ENCODE data around the gene POLL.
"Not testable (repeated sequence)": the region's sequence is repeated elsewhere in the genome, so short reads cannot be mapped to it uniquely, and the experiment has no call there.

Gene POLL

DNA sequence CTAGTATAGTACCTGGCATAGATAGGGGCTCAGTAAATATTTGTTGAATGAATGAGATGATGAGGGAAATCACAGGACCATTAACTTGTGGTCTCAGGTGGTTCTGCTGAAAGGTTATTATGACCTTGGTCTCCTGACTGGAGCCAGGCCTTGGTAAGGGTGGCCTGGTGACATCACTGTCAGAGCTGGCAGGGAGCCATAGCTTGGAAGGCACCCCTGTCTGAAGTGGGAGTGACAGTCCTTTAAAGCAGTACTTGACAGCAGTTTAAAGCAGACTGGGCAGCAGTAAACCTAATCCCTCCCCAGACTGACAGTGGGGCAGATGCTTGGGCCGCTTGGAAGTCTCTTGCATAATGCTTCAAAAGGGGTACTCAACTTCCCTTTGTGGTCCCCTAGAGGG is 13.5 kb upstream of the POLL start:
- H3K4me2 ChIP-seq (ENCODE audit: low read length) = no peak overlapping the region
- no peak overlapping the region for H3K4me3 ChIP-seq (ENCODE audit: low read length)
- no peak overlapping the region for H3K27ac ChIP-seq (ENCODE audit: low read depth, low read length)
- H3K36me3 ChIP-seq (ENCODE audit: control insufficient read depth, low read length) = no peaks in the 10 kb centered on the region
- no peaks in the 10 kb centered on the region for H3K79me2 ChIP-seq (ENCODE audit: control insufficient read depth, low read length)
- no peaks in the 10 kb centered on the region for H3K4me1 ChIP-seq (ENCODE audit: control insufficient read depth, low read length)
- H3F3A ChIP-seq (ENCODE audit: control insufficient read depth, insufficient read depth) = peaks cover 9% of the 10 kb centered on the region
- H3K27me3 ChIP-seq (ENCODE audit: control insufficient read depth, low read length) = no peaks in the 10 kb centered on the region
- TF ChIP-seq EZH2phosphoT487 (IDR thresholded peaks at IDR 0.05; ENCODE audit: borderline replicate concordance, low read length) (no peak), CTCF (IDR thresholded peaks at IDR 0.05; ENCODE audit: low read depth, low read length, poor library complexity, severe bottlenecking) (no peak)
- no peaks in the 10 kb centered on the region for H3K9me2 ChIP-seq (replicated peaks; ENCODE audit: control insufficient read depth, low read length)
- H3K9me3 ChIP-seq (ENCODE audit: control insufficient read depth, insufficient read depth, low read length) = no peaks in the 10 kb centered on the region
- no peaks in the 10 kb centered on the region for H4K20me1 ChIP-seq (ENCODE audit: control insufficient read depth, insufficient read depth, low read depth, low read length)

- Histone ChIP-seq H3K4me3 (ENCODE audit: low read length) (no peak overlapping the region), H3K4me1 (ENCODE audit: control insufficient read depth, low read length) (peaks cover 18% of the 10 kb centered on the region), H3K9me3 (ENCODE audit: control insufficient read depth, insufficient read depth, low read length) (no peaks in the 10 kb centered on the region), H3K27ac (ENCODE audit: low read depth, low read length) (no peak overlapping the region), H3K36me3 (ENCODE audit: control insufficient read depth, low read length) (no peaks in the 10 kb centered on the region), H3F3A (ENCODE audit: control insufficient read depth, insufficient read depth) (no peaks in the 10 kb centered on the region), H4K20me1 (ENCODE audit: control insufficient read depth, insufficient read depth, low read depth, low read length) (no peaks in the 10 kb centered on the region), H3K79me2 (ENCODE audit: control insufficient read depth, low read length) (no peaks in the 10 kb centered on the region), H3K4me2 (ENCODE audit: low read length) (no peak overlapping the region), H3K27me3 (ENCODE audit: control insufficient read depth, low read length) (no peaks in the 10 kb centered on the region), H3K9me2 (replicated peaks; ENCODE audit: control insufficient read depth, low read length) (no peaks in the 10 kb centered on the region)
- no peak for TF ChIP-seq CTCF (IDR thresholded peaks at IDR 0.05; ENCODE audit: low read depth, low read length, poor library complexity, severe bottlenecking)
- no peak for TF ChIP-seq EZH2phosphoT487 (IDR thresholded peaks at IDR 0.05; ENCODE audit: borderline replicate concordance, low read length)
Measured at GRCh38 chr10:101597091-101597900, 9.2 kb upstream of the POLL start.

- Histone ChIP-seq H3K4me3 (ENCODE audit: low read length) (no peak overlapping the region), H3K9me3 (ENCODE audit: control insufficient read depth, insufficient read depth, low read length) (no peaks in the 10 kb centered on the region), H3F3A (ENCODE audit: control insufficient read depth, insufficient read depth) (no peaks in the 10 kb centered on the region), H3K4me2 (ENCODE audit: low read length) (no peak overlapping the region), H4K20me1 (ENCODE audit: control insufficient read depth, insufficient read depth, low read depth, low read length) (no peaks in the 10 kb centered on the region), H3K27me3 (ENCODE audit: control insufficient read depth, low read length) (no peaks in the 10 kb centered on the region), H3K79me2 (ENCODE audit: control insufficient read depth, low read length) (no peaks in the 10 kb centered on the region), H3K36me3 (ENCODE audit: control insufficient read depth, low read length) (no peaks in the 10 kb centered on the region), H3K27ac (ENCODE audit: low read depth, low read length) (no peak overlapping the region), H3K4me1 (ENCODE audit: control insufficient read depth, low read length) (peaks cover 18% of the 10 kb centered on the region), H3K9me2 (replicated peaks; ENCODE audit: control insufficient read depth, low read length) (no peaks in the 10 kb centered on the region)
- TF ChIP-seq CTCF (IDR thresholded peaks at IDR 0.05; ENCODE audit: low read depth, low read length, poor library complexity, severe bottlenecking) = no peak
- TF ChIP-seq EZH2phosphoT487 (IDR thresholded peaks at IDR 0.05; ENCODE audit: borderline replicate concordance, low read length) = no peak
Measured at GRCh38 chr10:101595591-101596433, 7.8 kb upstream of the POLL start.

- not testable (repeated sequence) for H3K9me3 ChIP-seq (ENCODE audit: control insufficient read depth, insufficient read depth, low read length); H3K79me2 ChIP-seq (ENCODE audit: control insufficient read depth, low read length); H4K20me1 ChIP-seq (ENCODE audit: control insufficient read depth, insufficient read depth, low read depth, low read length); H3K9me2 ChIP-seq (replicated peaks; ENCODE audit: control insufficient read depth, low read length); H3K36me3 ChIP-seq (ENCODE audit: control insufficient read depth, low read length); H3K27me3 ChIP-seq (ENCODE audit: control insufficient read depth, low read length); H3F3A ChIP-seq (ENCODE audit: control insufficient read depth, insufficient read depth)
- H3K4me2 ChIP-seq (ENCODE audit: low read length) = peak overlapping the region; percentile 76
- H3K4me1 ChIP-seq (ENCODE audit: control insufficient read depth, low read length) = peaks cover 25% of the 10 kb centered on the region
- peak overlapping the region; percentile 48 for H3K4me3 ChIP-seq (ENCODE audit: low read length)
- H3K27ac ChIP-seq (ENCODE audit: low read depth, low read length) = peak overlapping the region; percentile 29
Measured at GRCh38 chr10:101593331-101593730, 5.3 kb upstream of the POLL start.

All from DOHH2 (cell line).